Mesenteric fat pad (tissue), 1 donor: Measurements from ENCODE around the gene CREB3L1. TPM values are rescaled to one million over a fixed set of nuclear protein-coding genes. Genes with fewer than 3 reads are reported as not detected.
"Not testable (repeated sequence)": the region's sequence is repeated elsewhere in the genome, so short reads cannot be mapped to it uniquely, and the experiment has no call there.

Source experiments
- DNase-seq: peaks from one replicate; pipeline ENCODE4 v3.0.0-alpha.2; 2020; ENCODE audit warnings: low spot score
- total RNA-seq: library from RNA; stranded (reverse); fragmentation: NEBNext Ultra II Directional; extraction: Animal tissue kit (Norgen Biotek cat#: 25700); gene quantifications from one replicate; pipeline ENCODE4 v1.2.1, GENCODE V29; 2021
- donor health status: DM: yes; HTN: yes; CAD: no.

CREB3L1 gene
- total RNA-seq, 1 donor from 2014 or later: 8.4 TPM

DNA sequence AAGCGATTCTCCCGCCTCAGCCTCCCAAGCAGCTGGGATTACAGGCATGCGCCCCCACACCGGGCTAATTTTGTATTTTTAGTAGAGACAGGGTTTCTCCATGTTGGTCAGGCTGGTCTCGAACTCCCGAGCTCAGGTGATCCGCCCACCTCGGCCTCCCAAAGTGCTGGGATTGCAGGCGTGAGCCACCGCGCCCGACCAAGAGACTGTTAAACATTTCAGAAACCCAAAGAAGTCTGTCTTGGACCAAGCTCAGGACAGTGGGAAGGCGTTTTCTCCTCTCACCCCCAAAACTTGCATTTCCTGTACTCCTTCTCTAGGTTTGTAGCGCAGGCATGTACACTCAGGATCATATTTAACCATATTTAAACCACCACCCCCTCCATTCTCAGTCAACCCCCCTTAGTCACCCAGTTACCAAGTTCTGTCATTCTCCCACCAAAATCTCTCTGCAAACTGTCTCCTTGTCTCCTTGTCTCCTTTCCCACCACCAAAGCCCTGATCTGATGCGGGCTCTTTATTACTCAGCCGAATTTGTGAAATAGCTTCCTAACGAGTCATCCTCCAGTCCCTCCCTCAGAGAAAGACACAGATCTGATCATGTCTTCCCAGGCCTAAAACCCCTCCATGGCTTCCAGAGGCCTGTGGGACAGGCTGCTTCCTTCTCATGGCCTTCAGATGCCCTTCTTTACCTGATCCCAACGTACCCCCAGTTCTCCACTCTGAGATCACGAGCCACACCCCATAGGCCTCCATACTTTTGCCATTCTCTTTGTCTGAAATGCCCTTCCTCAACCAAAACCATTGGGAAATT lies 29.0 kb upstream of the CREB3L1 start:
- peak; percentile 37 for DNase-seq

DNA sequence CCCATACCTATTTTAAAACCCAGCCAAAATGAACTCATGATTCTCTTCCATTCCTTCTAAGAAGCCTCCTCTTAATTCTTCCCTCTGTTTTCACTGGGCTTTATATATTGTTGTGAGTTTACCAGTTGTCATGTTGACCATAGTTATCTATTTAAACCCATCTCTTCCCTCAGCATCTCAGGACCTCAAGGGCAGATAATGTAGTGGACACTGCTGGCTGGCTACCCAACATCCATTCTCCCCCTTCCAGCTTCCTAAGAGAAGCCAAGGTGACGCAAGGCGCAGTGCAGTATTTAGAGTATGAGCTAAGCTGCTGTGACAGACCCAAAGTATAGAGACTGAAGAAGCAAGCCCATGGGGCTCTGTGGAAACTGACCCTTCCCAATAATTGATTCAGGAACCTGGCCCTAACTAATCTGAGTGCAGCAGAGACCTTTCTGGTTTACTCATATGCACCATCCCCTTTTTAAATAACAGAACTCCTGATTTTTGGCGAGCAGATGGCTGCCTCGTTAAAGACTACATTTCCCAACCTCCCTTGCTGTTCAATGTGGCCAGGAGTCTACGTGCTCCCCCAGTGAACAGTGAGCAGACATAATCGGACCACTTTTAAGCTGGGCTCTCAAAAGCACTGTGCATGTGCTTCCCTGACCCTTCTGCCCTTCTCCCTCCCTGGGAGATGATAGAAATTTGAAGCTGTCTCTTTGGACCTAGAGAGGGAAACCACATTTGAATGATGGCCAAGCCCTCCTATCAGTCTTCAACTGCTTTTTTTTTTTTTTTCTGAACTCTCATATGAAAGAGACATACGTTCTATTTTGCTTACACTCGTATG lies 28.1 kb upstream of the CREB3L1 start:
- peak; percentile 47 for DNase-seq

DNA sequence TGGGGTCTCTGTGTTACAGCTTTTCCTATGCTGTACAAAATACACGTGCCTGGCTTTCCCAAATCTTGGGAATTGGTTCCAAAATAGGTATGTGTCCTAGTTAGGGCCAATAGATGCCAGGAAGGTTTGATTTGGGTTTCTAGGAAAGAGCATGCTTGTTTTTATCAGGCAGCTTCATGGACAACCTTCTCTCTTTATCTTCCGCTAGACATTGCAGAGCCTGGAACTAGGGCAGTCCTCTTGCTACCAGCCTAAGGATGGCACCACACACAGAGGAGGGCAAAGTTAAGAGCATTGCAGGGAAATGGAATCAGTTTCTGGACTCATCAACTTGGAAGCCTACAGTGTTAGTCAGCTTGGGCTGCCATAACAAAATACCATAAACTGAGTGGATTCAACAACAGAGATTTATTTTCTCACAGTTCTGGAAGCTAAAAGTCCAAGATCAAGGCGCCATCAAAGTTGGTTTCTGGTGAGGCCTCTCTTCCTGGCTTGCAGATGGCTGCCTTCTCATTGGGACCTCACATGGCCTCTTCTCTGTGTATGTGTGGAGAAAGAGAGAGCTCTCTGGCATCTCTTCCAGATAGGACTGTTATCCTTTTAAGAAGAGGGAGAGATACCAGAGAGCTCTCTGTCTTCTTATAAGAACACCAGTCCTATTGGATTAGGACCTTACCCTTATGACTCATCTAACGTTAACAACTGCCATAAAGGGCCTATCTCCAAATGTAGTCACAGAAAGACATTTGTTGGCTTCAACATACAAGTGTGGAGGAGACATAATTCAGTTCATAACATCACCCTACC lies 27.3 kb upstream of the CREB3L1 start:
- DNase-seq: peak; percentile 43

DNA sequence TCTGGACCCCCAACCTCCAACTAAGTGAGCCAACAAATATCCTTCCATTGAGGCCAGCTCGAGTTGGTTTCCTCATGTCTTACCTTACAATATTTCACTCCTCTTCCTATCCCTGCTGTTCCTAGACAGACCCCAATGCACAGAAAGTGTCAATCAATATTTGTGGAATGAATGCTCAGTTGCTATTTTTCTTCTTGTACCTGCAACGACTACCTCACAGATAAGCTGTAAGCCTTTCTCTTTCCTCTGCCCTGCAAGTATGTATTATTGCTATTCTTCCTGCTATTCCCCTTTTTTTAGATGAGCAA lies 26.8 kb upstream of the CREB3L1 start:
- no peak for DNase-seq

DNA sequence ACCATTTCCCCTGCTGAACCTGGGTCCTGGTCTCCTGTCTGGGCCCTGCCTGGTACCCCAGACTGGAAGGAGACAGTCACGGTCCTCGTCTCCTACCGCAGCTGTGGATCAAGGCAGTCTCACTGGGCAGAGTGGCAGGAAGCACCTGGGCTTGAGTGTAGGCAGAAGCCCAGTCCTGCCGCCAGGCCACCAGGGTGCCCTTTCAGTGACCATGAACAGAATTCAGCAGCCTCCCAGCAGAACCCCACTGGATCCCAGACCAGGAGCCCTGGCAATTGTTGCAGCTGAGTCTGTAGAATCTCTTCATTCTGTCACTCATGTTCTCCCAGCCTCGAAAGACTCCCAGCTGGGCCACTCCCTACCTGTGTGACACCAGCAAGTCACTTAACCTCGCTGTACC lies 25.5 kb upstream of the CREB3L1 start:
- DNase-seq: peak; percentile 67

DNA sequence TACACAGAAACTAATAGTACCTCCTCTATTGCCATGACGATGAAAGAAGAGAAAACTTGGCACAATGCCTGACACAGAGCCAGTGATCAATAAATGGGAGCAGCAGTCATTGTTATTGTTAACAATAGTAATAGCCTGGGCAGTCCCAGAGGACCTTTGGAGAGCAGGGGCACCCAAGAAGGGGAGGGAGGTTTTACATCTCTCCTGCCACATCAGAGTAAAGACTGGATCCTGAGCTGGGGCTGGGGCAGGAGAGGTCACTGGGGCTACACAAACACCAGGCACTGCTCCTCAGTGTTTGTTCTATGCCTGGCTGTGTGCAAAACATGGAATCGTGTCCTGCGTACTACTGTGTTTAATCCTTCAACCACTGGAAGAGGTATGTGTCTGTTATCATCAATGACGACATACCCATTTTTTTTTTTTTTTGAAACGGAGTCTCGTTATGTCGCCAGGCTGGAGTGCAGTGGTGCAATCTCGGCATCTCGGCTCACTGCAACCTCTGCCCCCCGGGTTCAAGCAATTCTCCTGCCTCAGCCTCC lies 25.0 kb upstream of the CREB3L1 start:
- peak; percentile 47 for DNase-seq

DNA sequence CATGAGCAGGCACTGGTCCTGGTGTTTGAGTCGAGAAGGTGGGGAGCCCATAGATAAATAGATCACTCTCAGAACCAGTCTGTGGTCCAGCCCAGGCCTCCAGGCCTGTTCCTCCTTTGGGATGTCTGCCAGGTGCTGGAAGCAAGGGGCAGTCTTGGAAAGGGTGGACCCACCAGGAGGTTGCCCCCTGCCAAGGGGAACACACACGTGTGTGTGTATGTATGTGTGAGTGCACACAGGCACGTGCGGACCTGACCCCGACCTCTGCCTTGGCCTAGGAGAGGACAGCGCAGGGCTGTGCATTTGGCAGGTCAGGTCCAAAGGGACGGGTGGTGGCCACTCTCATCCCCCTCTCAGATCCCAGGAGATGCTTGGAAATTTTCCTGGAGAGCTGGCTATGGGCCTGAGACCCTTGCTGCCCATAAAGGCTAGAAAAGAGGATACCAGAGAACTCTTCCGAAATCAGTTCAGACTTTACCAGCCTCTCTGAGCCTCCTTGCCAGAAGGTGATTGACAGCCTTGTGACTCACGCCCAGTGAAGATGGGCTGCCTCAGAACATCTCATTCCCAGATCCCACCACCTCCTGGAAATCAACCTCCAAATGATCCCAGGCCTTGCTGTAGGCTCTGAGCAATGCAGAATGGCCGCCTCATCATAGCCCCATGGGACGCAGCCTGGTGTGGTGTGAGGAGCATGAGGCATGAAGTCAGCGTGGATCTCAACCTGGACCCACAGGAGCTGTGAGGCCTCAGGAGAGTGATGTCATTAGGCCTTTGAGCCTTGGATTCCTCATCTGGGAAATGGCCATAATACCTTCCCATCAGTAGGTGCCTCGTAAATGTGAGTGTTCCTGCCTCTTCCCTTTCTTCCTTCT lies 24.0 kb upstream of the CREB3L1 start:
- peak; percentile 71 for DNase-seq

DNA sequence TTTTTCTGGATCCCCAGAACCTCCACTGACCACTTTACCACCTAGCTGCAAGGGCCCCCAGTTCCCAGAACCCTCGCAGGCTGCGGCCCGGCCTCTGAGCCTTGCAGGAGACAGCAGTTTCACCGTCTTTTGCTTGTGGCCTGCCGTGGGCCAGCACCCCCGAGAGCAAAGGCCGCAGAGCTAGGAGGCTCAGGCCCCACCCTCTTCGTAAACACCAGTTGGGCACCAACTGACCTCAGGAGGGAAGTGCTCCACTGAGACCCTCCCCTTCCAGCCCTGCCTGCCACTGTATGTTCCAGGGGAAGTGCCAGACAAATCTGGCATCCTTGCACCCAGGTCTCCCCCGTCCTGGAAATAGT lies 23.4 kb upstream of the CREB3L1 start:
- DNase-seq: peak; percentile 72

DNA sequence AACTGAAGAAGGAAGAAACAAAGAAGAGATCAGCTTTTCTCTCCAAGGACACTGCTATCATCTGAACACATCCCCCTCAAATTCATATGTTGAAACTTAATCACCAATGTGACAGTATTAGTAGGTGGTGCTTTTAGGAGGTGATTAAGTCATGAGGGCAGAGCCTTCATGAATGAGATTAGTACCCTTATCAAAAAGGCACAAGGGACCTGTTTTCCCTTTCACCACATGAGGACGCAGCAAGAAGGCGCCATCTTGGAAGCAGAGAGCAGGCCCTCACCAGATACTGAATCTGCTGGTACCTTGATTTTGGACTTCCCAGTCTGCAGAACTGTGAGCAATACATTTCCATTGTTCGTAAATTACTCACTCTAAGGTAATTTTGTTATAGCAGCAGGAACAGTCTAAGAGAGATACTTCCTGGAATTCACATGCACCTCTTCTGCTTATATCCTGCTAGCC lies 20.9 kb upstream of the CREB3L1 start:
- DNase-seq: no peak

DNA sequence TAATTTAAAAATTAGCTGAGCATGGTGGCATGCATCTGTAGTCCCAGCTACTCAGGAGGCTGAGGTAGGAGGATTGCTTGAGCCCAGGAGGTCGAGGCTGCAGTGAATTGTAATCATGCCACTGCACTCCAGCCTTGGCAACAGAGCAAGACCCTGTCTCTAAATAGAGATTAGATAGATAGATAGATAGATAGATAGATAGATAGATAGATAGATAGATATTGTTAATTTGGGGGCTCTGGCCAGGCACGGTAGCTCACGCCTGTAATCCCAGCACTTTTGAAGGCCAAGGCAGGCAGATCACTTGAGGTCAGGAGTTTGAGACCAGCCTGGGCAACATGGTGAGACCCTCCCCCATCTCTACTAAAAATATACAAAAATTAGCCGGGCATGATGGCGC lies 18.1 kb upstream of the CREB3L1 start:
- not testable (repeated sequence) for DNase-seq

DNA sequence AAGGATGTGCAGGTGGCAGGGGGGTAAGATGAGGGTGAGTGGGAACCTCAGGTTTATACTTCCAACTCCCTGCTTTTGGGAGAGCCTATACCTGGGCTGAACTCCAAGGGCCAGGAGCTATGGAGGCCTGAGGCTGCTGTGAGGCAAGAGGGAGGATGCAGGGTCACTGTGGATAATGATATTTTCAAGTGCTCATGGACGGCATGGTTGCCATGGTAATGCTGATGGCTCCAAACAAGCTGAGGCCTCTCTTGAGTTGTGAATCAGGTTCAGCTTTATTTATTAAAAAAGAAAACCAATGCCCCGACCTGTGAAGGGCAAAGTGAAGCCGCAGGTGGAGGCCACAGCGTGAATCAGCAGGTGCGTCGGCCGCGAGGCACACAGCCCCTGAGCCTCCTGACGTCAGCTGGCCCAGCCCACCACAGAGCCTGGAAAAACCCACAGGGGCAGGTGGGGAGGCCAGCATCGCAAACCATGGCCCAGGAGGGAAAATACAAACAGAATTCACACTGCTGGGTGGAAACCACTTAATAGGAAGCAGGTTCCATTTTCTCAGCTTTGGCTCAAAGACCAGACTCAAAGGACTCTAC lies 17.4 kb upstream of the CREB3L1 start:
- peak; percentile 57 for DNase-seq

DNA sequence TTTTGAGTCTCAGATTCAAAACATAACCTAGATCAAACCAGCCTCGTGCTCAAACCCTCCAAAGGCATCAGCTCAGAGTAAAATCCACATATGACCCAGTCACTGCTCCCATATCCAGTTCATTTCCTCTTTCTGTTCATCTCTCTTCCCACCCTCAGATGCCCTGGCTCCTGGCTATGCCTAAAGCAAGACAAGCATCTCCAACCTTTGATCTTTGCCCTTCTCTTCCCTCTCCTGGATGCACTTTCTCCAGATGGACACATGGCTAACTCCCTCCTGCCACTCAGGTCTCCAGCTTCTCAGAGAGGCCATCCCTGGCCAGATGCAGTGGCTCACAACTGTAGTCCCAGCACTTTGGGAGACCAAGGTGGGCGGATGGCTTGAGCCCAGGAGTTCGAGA lies 14.3 kb upstream of the CREB3L1 start:
- no peak for DNase-seq

DNA sequence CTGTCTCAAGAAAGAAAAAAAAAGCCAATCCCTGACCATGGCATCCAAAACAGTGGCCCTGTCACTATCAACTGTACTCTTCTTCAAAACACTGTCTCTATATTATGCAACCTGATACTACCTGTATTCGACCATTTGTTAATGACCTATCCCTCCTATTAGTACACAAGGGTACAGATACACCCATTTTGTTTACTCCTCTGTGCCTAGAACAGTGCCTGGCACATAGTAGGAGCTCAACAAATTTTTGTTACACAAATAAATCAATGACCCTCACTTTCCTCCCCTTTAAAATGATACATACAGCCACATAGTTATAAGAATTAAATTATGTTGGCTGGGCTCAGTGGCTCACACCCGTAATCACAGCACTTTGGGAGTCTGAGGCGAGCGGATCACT lies 13.4 kb upstream of the CREB3L1 start:
- no peak for DNase-seq

DNA sequence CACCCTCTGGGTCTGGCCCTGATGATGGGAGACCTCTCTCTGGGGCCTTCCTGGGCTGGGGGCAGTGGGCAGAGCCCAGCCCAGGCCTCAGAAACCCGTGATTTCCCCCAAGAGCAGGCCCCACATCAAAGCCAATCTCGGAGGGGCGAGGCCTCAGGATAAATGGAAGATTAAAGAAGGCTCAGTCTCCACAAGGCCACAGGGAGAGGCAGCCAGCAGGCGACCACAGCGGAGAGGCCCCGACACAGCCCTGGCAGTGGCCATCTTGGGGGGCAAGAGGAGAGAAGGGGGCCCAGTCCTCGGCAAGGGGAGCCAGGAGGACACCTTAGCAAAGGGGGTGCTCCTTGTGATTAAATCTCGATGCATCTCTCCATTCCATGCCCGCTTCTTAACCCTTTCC lies 12.5 kb upstream of the CREB3L1 start:
- no peak for DNase-seq

DNA sequence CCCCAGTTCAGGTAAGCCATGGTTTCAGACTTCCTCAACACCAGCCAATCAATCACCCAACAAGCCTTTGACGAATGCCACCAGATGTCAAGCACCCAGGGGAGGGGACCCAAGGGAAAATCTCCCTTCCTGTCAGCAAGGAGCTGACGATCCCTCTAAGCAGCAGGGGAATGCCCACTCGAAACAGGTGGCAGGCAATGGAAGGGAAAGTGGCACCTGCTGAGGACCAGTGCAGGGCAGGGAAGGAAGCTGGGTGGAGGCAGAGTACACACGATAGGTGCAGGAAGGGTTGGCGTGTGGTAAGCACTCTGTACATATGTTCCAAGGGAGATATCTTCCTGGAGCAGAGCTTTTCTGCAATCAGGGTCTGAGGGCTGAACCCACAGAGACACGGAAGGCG lies 11.7 kb upstream of the CREB3L1 start:
- no peak for DNase-seq

DNA sequence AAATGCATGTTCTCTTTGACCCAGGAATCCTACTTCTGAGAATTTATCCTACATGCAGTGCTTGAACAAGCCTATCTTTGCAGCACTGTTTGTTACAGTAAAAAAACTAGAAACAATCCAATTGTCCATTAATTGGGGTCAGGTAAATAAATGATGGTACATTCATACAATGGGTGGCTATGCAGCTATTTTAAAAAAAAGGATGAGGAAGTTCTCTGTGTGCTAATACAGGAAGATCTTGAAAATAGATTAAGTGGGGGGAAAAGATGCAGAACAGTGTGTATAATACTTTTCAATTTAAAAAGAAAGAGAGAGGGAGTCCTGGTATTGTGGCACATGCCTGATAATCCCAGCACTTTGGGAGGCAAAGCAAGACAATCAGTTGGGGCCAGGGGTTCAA lies 9.5 kb upstream of the CREB3L1 start:
- no peak for DNase-seq

DNA sequence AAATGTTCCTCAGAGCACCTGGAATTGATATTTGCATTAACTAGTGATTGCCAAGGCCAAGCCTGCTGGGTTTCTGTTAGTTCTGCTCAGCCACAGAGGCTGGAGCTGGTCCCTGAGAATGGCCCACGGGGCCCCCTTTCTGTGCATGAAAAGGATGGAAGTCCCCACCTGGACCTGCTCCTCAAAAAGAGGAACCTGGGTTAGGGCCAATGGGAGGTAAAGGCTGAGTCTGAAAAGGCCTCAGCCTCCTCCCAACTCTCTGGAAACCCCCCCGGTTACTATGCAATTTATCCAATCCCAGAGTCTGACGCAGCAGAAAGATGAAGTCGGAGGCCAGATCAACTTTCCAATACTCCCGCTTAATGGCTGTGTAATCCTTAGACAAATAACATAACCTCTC lies 6.8 kb upstream of the CREB3L1 start:
- no peak for DNase-seq

DNA sequence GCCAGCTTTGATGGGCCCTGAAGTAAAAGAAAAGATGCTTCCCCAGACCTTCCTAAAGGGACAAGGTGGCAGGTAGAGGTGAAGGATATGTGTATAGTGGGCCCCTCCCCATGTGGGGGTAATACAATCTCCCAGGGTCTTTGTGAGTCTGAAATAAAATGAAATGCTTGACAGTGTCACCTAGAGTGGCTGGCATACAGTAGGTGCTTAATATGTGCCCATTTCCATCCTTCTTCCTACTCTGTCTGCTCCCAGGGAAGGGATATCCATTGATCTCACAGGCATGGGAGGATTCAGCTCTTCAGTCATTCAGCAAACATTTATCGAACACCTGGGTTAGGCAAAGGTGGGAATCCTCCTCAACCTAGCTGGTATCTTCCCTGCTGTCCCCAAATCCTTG lies 6.1 kb upstream of the CREB3L1 start:
- no peak for DNase-seq

DNA sequence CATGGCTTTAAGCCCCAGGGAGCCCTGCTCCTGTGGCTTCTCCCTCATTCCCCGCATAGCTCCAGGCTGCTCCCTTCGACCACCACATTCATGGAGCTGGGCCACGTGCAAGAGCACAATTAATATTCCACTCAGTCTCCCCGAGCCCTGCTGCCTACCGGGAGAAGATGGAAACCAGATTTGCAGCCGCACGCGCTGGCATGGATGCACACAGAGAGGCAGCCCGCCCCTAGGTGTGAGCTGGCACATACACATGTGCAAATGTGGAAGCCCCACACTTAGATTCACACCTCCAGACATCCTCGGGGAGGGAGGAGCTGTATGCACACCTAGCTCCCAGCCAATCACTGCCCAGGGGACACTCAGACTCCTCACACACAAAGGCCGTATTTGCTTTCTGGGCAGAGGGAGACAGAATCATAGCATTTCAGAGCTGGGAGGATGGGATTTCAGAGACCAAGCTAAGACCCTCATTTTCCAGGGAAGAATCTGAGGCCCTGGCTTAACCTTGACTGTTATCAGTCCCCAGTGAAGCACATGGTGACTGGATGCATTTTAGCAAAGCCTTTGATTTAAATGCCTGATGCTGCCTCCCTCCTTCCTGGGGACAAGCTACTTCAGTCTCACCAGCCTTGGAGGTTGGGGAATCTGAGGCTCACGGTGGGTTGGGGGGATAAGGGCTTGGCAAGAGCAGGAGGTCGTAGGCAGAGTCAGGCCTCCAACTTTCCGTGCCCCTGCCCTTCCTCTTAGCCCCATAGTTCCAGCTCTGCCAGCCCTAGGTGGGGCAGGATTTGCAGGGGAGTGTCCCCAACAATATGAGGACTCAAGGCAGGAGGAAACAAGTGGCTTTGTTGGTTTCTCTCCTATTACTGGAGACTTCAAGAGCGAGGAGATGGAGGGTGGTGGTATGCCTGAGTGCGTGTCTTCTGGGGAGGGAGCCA lies 5.3 kb upstream of the CREB3L1 start:
- no peak for DNase-seq
